Cardiac muscle cell (in vitro differentiated cells and primary cell): Measurements from ENCODE around the gene OPN5. TPM values are rescaled to one million over a fixed set of nuclear protein-coding genes. Genes with fewer than 3 reads are reported as not detected.

Experiments
- DNase-seq, 2 donors: peaks; one replicate each; pipeline versions ENCODE4 v3.0.0 to v3.0.0-alpha.2; 2010 to 2017; ENCODE audit warnings: low read depth in 1 of 2, low spot score in 1 of 2
- H3K27ac ChIP-seq: fragments of 200-600 bp; sonication (generic); 2 replicates; pipeline ENCODE4 v1.5.1; 2016
- H3K27me3 ChIP-seq: fragments of 200-600 bp; sonication (generic); 2 replicates; pipeline ENCODE4 v1.6.0; 2016; ENCODE audit warnings: control low read depth
- H3K36me3 ChIP-seq: fragments of 200-600 bp; sonication (generic); 2 replicates; pipeline ENCODE4 v1.5.1; 2016; ENCODE audit warnings: control low read depth
- H3K4me1 ChIP-seq: fragments of 200-600 bp; sonication (generic); 2 replicates; pipeline ENCODE4 v1.8.1; 2017; ENCODE audit warnings: low read depth, mild to moderate bottlenecking, mixed run types
- H3K4me3 ChIP-seq: fragments of 200-600 bp; sonication (generic); 2 replicates; pipeline ENCODE4 v1.5.1; 2016; ENCODE audit warnings: mild to moderate bottlenecking
- H3K9me3 ChIP-seq: fragments of 200-600 bp; sonication (generic); 2 replicates; pipeline ENCODE4 v1.5.1; 2017; ENCODE audit warnings: low read depth, mild to moderate bottlenecking, control low read depth
- polyA plus RNA-seq: library from polyadenylated mRNA; unstranded; fragments of >200 nt; fragmentation: Nextera tagmentation; extraction: Ambion mirVana; gene quantifications from 2 replicates; pipeline ENCODE4 v1.2.1, GENCODE V29; 2016
- total RNA-seq: library from RNA; depleted of rRNA; stranded (reverse); fragments of >200 nt; gene quantifications from 2 replicates; pipeline ENCODE4 v1.2.3, GENCODE V29; 2016
- TF ChIP-seq, protein P1 (sequence below): IDR thresholded peaks from 2 replicates; pipeline ENCODE4 v1.5.1; 2012; ENCODE audit warnings: low read depth, mild to moderate bottlenecking, low read length

Gene OPN5
- total and polyA plus RNA-seq, 2 experiments from 2014 or later = not detected

DNA sequence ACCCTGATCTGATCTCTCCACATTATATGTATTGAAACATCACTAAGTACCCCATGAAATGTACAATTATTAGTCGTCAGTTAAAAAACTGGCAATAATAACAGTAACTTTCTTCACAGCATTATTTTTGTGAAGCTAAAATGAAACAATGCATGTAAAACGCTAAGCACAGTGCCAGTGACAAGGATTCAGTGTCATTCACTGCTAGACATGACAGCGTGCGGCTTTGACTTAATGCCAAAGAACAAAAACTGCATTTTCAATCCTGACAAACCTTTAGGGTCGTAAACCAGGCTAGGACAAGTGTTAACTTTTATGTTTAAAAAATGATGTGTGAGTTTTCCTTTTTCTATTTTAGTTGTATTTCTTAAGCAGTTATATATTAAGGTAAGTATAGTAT is 8.8 kb upstream of the OPN5 start:
- Histone ChIP-seq H3K4me1 (no peaks in the 10 kb centered on the region), H3K36me3 (no peaks in the 10 kb centered on the region), H3K4me3 (no peak overlapping the region), H3K9me3 (no peaks in the 10 kb centered on the region), H3K27ac (no peak overlapping the region), H3K27me3 (no peaks in the 10 kb centered on the region)
- no peak for DNase-seq
- TF ChIP-seq, protein P1, sequence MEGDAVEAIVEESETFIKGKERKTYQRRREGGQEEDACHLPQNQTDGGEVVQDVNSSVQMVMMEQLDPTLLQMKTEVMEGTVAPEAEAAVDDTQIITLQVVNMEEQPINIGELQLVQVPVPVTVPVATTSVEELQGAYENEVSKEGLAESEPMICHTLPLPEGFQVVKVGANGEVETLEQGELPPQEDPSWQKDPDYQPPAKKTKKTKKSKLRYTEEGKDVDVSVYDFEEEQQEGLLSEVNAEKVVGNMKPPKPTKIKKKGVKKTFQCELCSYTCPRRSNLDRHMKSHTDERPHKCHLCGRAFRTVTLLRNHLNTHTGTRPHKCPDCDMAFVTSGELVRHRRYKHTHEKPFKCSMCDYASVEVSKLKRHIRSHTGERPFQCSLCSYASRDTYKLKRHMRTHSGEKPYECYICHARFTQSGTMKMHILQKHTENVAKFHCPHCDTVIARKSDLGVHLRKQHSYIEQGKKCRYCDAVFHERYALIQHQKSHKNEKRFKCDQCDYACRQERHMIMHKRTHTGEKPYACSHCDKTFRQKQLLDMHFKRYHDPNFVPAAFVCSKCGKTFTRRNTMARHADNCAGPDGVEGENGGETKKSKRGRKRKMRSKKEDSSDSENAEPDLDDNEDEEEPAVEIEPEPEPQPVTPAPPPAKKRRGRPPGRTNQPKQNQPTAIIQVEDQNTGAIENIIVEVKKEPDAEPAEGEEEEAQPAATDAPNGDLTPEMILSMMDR = no peak

DNA sequence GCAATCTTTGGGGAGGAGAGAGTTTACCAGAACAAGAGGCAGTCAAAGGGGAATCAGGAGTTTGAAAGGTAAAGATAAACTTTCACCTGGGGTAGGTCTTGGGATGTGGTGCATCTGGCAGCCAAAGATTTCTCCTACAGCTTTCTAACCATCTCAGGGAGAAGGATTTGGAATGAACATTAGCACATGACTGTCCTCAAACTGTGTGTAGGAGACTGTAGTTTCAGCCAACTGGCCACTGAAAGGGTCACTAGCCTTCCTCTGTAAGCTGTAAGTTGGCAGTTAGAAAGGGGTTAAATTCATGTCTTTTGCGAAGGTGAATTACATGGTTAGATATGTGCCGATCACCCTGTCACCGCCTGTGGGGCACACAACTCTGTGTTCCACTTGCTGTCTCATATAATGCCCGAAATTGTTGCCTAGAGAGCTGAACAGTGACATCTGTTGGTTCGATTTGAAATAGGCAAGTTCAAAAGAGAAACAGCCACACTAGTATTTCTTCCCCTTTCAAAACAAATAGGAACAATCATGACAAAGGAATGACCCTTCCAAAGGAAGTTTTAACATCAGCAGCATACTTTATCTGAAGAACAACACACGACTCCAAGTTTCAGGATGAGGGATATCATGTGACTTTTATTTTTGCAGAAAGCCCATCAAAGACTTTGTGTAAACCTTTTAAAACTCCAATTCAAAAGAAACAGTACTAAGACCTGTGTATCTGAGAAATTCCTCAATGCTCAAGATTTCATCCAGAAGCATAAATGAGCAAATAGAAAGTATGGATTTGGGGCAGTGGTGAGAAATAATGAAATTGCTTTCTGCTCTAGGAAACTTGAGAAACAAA is 1.1 kb upstream of the OPN5 start:
- Histone ChIP-seq H3K4me3 (no peak overlapping the region), H3K36me3 (no peaks in the 10 kb centered on the region), H3K4me1 (no peaks in the 10 kb centered on the region), H3K27ac (no peak overlapping the region), H3K27me3 (no peaks in the 10 kb centered on the region), H3K9me3 (no peaks in the 10 kb centered on the region)
- DNase-seq = peak; percentile 67 to 79
- TF ChIP-seq, protein P1 = peak; percentile 75

DNA sequence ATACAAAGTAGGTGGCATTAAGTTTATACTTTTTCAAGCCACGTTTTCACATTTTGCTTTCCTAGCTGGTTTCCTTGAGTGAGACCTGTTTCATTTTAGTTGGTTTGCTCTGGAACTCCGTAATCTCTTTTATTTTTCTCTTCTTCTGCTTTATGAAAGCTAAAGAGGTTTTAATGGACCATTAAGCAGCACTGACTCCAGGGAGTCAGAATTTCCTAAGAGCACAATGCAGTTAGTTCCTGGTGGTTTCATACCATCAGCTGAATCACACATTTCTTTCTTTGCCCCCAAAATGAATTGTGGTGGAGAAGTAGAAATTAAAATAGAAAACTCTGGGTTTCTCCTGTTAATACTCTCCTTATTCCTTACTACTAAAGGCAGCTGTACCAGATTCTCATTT is 3.4 kb downstream of the OPN5 start:
- no peaks in the 10 kb centered on the region for H3K9me3 ChIP-seq
- H3K4me3 ChIP-seq = no peak overlapping the region
- no peaks in the 10 kb centered on the region for H3K4me1 ChIP-seq
- no peak for DNase-seq
- TF ChIP-seq, protein P1 = no peak
- no peaks in the 10 kb centered on the region for H3K36me3 ChIP-seq
- H3K27ac ChIP-seq = no peak overlapping the region
- peaks cover 8% of the 10 kb centered on the region for H3K27me3 ChIP-seq

DNA sequence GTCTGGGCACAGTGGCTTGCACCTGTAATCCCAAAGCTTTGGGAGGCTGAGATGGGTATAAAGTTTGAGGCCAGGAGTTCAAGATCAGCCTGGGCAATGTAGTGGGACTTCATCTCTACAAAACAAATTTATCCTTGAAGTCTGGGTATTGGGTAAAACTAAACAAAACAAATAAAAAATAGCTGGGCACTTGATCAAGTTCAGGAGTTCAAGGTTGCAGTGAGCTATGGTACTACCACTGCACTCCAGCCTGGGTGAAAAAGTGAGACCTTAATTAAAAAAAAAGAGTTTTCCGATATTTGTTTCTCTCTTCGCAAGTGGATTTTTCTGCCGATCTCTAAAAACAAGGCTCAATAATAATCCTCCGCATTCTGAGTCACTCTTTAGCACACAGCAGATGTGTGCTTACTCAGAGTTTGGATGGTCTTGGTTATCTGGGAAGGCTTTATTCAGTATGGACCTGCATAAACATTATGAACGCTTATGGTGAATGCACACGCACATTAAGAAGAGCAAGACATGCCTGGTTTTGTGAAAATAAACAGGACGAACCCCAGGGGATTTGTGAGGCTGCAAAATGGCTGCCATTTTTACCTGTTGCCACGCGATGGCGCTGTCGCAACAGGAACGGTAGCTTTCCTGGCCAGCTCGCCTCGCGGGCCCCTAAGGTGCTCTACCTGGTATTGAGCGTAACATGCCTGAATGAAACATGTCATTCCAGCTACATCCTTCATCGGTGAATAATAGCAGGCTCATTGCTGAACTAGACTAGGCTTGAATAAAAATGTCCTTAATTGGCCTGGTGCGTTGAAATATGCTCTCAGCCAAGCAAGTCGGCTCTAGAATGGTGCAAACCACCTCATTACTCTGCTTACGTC is 6.0 kb downstream of the OPN5 start:
- no peaks in the 10 kb centered on the region for H3K4me1 ChIP-seq
- DNase-seq = peak; percentile 69 to 76
- H3K27ac ChIP-seq = no peak overlapping the region
- TF ChIP-seq, protein P1 = peak; percentile 88
- H3K27me3 ChIP-seq = peaks cover 8% of the 10 kb centered on the region
- H3K36me3 ChIP-seq = no peaks in the 10 kb centered on the region
- H3K9me3 ChIP-seq = no peaks in the 10 kb centered on the region
- H3K4me3 ChIP-seq = no peak overlapping the region

DNA sequence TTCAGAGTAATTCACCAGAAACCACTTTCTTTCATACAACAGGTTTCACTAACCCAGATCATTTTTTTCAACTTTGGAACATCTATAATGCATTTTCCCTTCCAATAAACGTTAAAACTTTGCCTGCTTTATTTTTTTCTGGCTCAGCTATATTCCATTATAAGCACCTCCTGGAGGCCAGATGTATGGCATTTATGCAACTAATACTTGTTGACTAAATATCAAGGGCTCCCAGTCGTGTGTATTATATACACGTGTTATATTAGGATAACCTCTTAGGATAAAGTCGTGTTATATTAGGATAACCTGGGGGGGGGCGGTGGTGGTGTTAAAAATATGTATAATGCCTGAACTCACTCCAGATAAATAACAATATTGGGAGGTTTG is 6.7 kb downstream of the OPN5 start:
- no peaks in the 10 kb centered on the region for H3K36me3 ChIP-seq
- no peaks in the 10 kb centered on the region for H3K4me1 ChIP-seq
- no peaks in the 10 kb centered on the region for H3K9me3 ChIP-seq
- no peak overlapping the region for H3K27ac ChIP-seq
- no peak overlapping the region for H3K4me3 ChIP-seq
- no peak for DNase-seq
- TF ChIP-seq, protein P1 = no peak
- peaks cover 8% of the 10 kb centered on the region for H3K27me3 ChIP-seq
